ENCODE measurements around the gene GFOD1. TPM values are rescaled to one million over a fixed set of nuclear protein-coding genes. Genes with fewer than 3 reads are reported as not detected.

Gene GFOD1
- total RNA-seq, 1 donor from 2014 or later = 2.2 TPM

- no peak for TF ChIP-seq CTCF (conservative IDR thresholded peaks at IDR 0.05; ENCODE audit: low read depth, low read length)
- no peak for DNase-seq (ENCODE audit: low read depth)
- no peak overlapping the region for H3K4me3 ChIP-seq (ENCODE audit: low read depth, low read length)
Observed at GRCh38 chr6:13378669-13379590, 108.5 kb downstream of the GFOD1 start.

- no peak overlapping the region for H3K4me3 ChIP-seq (ENCODE audit: low read depth, low read length)
Observed at GRCh38 chr6:13377054-13377758, 110.2 kb downstream of the GFOD1 start.

GRCh38 chr6:13375360-13375878, 112.0 kb downstream of the GFOD1 start:
- no peak for TF ChIP-seq CTCF (conservative IDR thresholded peaks at IDR 0.05; ENCODE audit: low read depth, low read length)
- H3K4me3 ChIP-seq (ENCODE audit: low read depth, low read length) = no peak overlapping the region
- no peak for DNase-seq (ENCODE audit: low read depth)

More at GRCh38 chr6:13377054-13377758, 110.2 kb downstream of the GFOD1 start:
- TF ChIP-seq CTCF (conservative IDR thresholded peaks at IDR 0.05; ENCODE audit: low read depth, low read length) = no peak
- no peak for DNase-seq (ENCODE audit: low read depth)

- no peak overlapping the region for H3K4me3 ChIP-seq (ENCODE audit: low read depth, low read length)
- no peak for DNase-seq (ENCODE audit: low read depth)
- TF ChIP-seq CTCF (conservative IDR thresholded peaks at IDR 0.05; ENCODE audit: low read depth, low read length) = no peak
Observed at GRCh38 chr6:13373919-13374318, 113.5 kb downstream of the GFOD1 start.

GRCh38 chr6:13373488-13373886, 113.9 kb downstream of the GFOD1 start:
- DNase-seq (ENCODE audit: low read depth) = no peak
- H3K4me3 ChIP-seq (ENCODE audit: low read depth, low read length) = no peak overlapping the region
- no peak for TF ChIP-seq CTCF (conservative IDR thresholded peaks at IDR 0.05; ENCODE audit: low read depth, low read length)

- TF ChIP-seq CTCF (conservative IDR thresholded peaks at IDR 0.05; ENCODE audit: low read depth, low read length) = no peak
- no peak for DNase-seq (ENCODE audit: low read depth)
Observed at GRCh38 chr6:13372688-13373487, 114.5 kb downstream of the GFOD1 start.

More at GRCh38 chr6:13372688-13373487, 114.5 kb downstream of the GFOD1 start:
- no peak overlapping the region for H3K4me3 ChIP-seq (ENCODE audit: low read depth, low read length)
